HG03354 (cell line): Measurements from ENCODE around the gene TAF11L8.
"Not testable (repeated sequence)": the region's sequence is repeated elsewhere in the genome, so short reads cannot be mapped to it uniquely, and the experiment has no call there.

ENCODE experiments used
- ATAC-seq: cut with Tn5 transposase; IDR thresholded peaks from one replicate; pipeline ENCODE4 v1.9.1; 2021; ENCODE audit warnings: mild to moderate bottlenecking; ENCODE audit not compliant: unreplicated experiment, poor library complexity, severe bottlenecking

The TAF11L8 gene

GRCh38 chr5:17590860-17591259, at the start of gene TAF11L8:
Gene TAF11L8 (minus strand): TSS chr5:17590960.
- ATAC-seq = not testable (repeated sequence)

GRCh38 chr5:17634160-17634559, 43.4 kb upstream of the TAF11L8 start, which contains the start of gene TAF11L14:
Gene TAF11L14 (plus strand): TSS chr5:17634460.
- no peak for ATAC-seq

- ATAC-seq = not testable (repeated sequence)
These were observed 41.0 kb upstream of the TAF11L8 start, which contains the start of gene TAF11L13 for GRCh38 chr5:17631788-17632187. Gene TAF11L13 (plus strand): TSS chr5:17632088.

GRCh38 chr5:17625686-17626085, 34.9 kb upstream of the TAF11L8 start:
- ATAC-seq = no peak

GRCh38 chr5:17620627-17621026, 29.9 kb upstream of the TAF11L8 start:
- ATAC-seq = no peak

GRCh38 chr5:17619354-17619753, 28.6 kb upstream of the TAF11L8 start:
- ATAC-seq = no peak

GRCh38 chr5:17614872-17615605, 24.3 kb upstream of the TAF11L8 start:
- no peak for ATAC-seq

- ATAC-seq = not testable (repeated sequence)
These were observed 19.3 kb upstream of the TAF11L8 start, which contains the start of gene TAF11L12 for GRCh38 chr5:17610092-17610491. Gene TAF11L12 (plus strand): TSS chr5:17610392.

GRCh38 chr5:17607461-17607860, 16.7 kb upstream of the TAF11L8 start:
- ATAC-seq = not testable (repeated sequence)

- no peak for ATAC-seq
These were observed 14.2 kb upstream of the TAF11L8 start for GRCh38 chr5:17604951-17605350.

GRCh38 chr5:17603880-17604279, 13.1 kb upstream of the TAF11L8 start, which contains the start of gene TAF11L11:
Gene TAF11L11 (plus strand): TSS chr5:17604183.
- not testable (repeated sequence) for ATAC-seq

- not testable (repeated sequence) for ATAC-seq
These were observed 7.0 kb upstream of the TAF11L8 start, which contains the start of gene TAF11L10 for GRCh38 chr5:17597728-17598127. Gene TAF11L10 (minus strand): TSS chr5:17597828.

GRCh38 chr5:17594255-17594654, 3.5 kb upstream of the TAF11L8 start, which contains the start of gene TAF11L9:
Gene TAF11L9 (minus strand): TSS chr5:17594394.
- not testable (repeated sequence) for ATAC-seq

GRCh38 chr5:17585658-17586057, 5.1 kb downstream of the TAF11L8 start, which contains the start of gene TAF11L7:
Gene TAF11L7 (minus strand): TSS chr5:17585758.
- not testable (repeated sequence) for ATAC-seq
